ENCODE data around the gene SPOCK1.

SPOCK1 gene

GRCh38 chr5:137269274-137269673 lies 229.9 kb downstream of the SPOCK1 start:
- Histone ChIP-seq H3K4me1 (no peaks in the 10 kb centered on the region), H3K9me3 (no peaks in the 10 kb centered on the region), H3K36me3 (no peaks in the 10 kb centered on the region), H3K4me3 (ENCODE audit: low read depth, low read length) (no peak overlapping the region), H3K27me3 (no peaks in the 10 kb centered on the region; the same call in 1 of the 2 replicates)
- no peak for DNase-seq
- no peak for TF ChIP-seq CTCF (IDR thresholded peaks at IDR 0.05; ENCODE audit: low read depth, low read length)

GRCh38 chr5:137268646-137269045 lies 230.5 kb downstream of the SPOCK1 start:
- no peaks in the 10 kb centered on the region; the same call in 1 of the 2 replicates for H3K27me3 ChIP-seq
- no peak for TF ChIP-seq CTCF (IDR thresholded peaks at IDR 0.05; ENCODE audit: low read depth, low read length)
- DNase-seq, result no peak

DNA sequence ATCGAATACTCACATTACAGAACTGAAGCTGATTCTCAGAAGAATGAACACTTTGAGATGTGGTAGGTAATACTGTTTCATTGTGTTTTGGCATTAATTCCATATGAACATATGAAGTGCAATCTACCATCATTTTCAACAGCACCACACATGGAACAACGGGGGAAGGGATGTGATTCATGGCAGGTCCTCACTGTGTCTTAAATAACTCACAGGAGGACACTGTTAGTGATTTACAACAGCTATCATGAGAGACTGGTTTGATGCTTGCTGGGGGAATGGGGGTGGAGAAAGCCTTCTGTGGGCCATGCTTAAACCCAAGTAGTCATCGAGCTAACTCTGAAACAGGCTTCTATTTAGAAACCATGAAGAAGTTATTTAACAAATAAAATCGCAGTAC lies 232.9 kb downstream of the SPOCK1 start:
- Histone ChIP-seq H3K36me3 (no peaks in the 10 kb centered on the region), H3K27me3 (no peaks in the 10 kb centered on the region; the same call in 1 of the 2 replicates), H3K4me3 (ENCODE audit: low read depth, low read length) (no peak overlapping the region), H3K9me3 (no peaks in the 10 kb centered on the region), H3K4me1 (no peaks in the 10 kb centered on the region)
- no peak for DNase-seq
- no peak for TF ChIP-seq CTCF (IDR thresholded peaks at IDR 0.05; ENCODE audit: low read depth, low read length)

More at GRCh38 chr5:137268646-137269045, 230.5 kb downstream of the SPOCK1 start:
- H3K36me3 ChIP-seq, result no peaks in the 10 kb centered on the region
- H3K4me3 ChIP-seq (ENCODE audit: low read depth, low read length), result no peak overlapping the region
- H3K9me3 ChIP-seq, result no peaks in the 10 kb centered on the region
- no peaks in the 10 kb centered on the region for H3K4me1 ChIP-seq

GRCh38 chr5:137265457-137265856 lies 233.7 kb downstream of the SPOCK1 start:
- no peak for DNase-seq
- no peaks in the 10 kb centered on the region; the same call in 1 of the 2 replicates for H3K27me3 ChIP-seq
- no peak for TF ChIP-seq CTCF (IDR thresholded peaks at IDR 0.05; ENCODE audit: low read depth, low read length)
- no peaks in the 10 kb centered on the region for H3K4me1 ChIP-seq
- H3K4me3 ChIP-seq (ENCODE audit: low read depth, low read length), result no peak overlapping the region
- no peaks in the 10 kb centered on the region for H3K36me3 ChIP-seq
- H3K9me3 ChIP-seq, result no peaks in the 10 kb centered on the region

DNA sequence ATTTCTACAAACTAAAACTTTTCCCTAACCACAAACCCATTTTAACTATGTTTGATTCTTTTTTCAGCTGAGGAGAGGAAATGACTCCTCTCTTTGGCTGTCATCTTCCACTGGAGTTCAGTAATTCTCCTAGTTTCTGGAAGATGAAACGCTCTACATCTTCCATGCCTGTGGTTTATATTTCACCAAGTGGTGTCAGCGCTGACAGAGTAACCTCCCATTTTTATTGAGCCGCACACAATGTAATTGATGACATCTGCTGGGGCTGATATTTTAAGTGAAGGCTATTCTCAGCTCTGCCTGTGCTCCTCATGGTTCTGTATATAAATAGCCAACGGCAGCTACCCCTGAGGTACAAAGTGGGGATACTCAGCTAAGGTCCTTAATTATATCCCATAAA lies 234.6 kb downstream of the SPOCK1 start:
- no peaks in the 10 kb centered on the region; the same call in 1 of the 2 replicates for H3K27me3 ChIP-seq
- H3K4me3 ChIP-seq (ENCODE audit: low read depth, low read length), result no peak overlapping the region
- no peaks in the 10 kb centered on the region for H3K9me3 ChIP-seq
- no peaks in the 10 kb centered on the region for H3K4me1 ChIP-seq
- DNase-seq, result no peak
- no peaks in the 10 kb centered on the region for H3K36me3 ChIP-seq
- no peak for TF ChIP-seq CTCF (IDR thresholded peaks at IDR 0.05; ENCODE audit: low read depth, low read length)

GRCh38 chr5:137264041-137264440 lies 235.1 kb downstream of the SPOCK1 start:
- H3K4me3 ChIP-seq (ENCODE audit: low read depth, low read length), result no peak overlapping the region
- H3K4me1 ChIP-seq, result no peaks in the 10 kb centered on the region
- no peaks in the 10 kb centered on the region; the same call in 1 of the 2 replicates for H3K27me3 ChIP-seq
- TF ChIP-seq CTCF (IDR thresholded peaks at IDR 0.05; ENCODE audit: low read depth, low read length), result no peak
- no peaks in the 10 kb centered on the region for H3K36me3 ChIP-seq
- DNase-seq, result no peak
- no peaks in the 10 kb centered on the region for H3K9me3 ChIP-seq

Measured in BE2C (cell line).